Glutamatergic neuron (in vitro differentiated cells): ENCODE results near the gene ODF4. TPM values are rescaled to one million over a fixed set of nuclear protein-coding genes. Genes with fewer than 3 reads are reported as not detected.
A peak's percentile ranks its signal among the peaks of the same experiment; 100 is the strongest.

ENCODE experiments used
- DNase-seq: peaks from one replicate; pipeline ENCODE4 v3.0.0; 2022
- H3K27ac Mint-ChIP-seq: one replicate; pipeline ENCODE4 v1.8.0; 2020; ENCODE audit warnings: mild to moderate bottlenecking, mixed read lengths, inconsistent platforms; ENCODE audit not compliant: unreplicated experiment
- H3K27me3 Mint-ChIP-seq: one replicate; pipeline ENCODE4 v1.8.0; 2020; ENCODE audit warnings: mild to moderate bottlenecking, moderate library complexity, mixed read lengths, inconsistent platforms; ENCODE audit not compliant: unreplicated experiment
- H3K36me3 Mint-ChIP-seq: one replicate; pipeline ENCODE4 v1.8.0; 2020; ENCODE audit warnings: mild to moderate bottlenecking, mixed read lengths, inconsistent platforms; ENCODE audit not compliant: unreplicated experiment
- H3K4me1 Mint-ChIP-seq: one replicate; pipeline ENCODE4 v1.8.0; 2020; ENCODE audit warnings: mild to moderate bottlenecking, low read depth, mixed read lengths, inconsistent platforms; ENCODE audit not compliant: unreplicated experiment
- H3K4me3 Mint-ChIP-seq: one replicate; pipeline ENCODE4 v1.8.0; 2020; ENCODE audit warnings: mild to moderate bottlenecking, mixed read lengths, inconsistent platforms; ENCODE audit not compliant: unreplicated experiment
- H3K9me3 Mint-ChIP-seq: one replicate; pipeline ENCODE4 v1.8.0; 2020; ENCODE audit warnings: mild to moderate bottlenecking, moderate library complexity, mixed read lengths, inconsistent platforms; ENCODE audit not compliant: unreplicated experiment
- CTCF ChIP-seq: fragments of 200-600 bp; sonication (generic); IDR thresholded peaks from one replicate; pipeline ENCODE4 v1.5.0; 2021; ENCODE audit not compliant: partially characterized antibody, unreplicated experiment
- total RNA-seq: library from RNA; stranded (reverse); fragmentation: NEBNext Ultra II Directional; extraction: Animal tissue kit (Norgen Biotek cat#: 25700); gene quantifications from one replicate; pipeline ENCODE4 v1.2.1, GENCODE V29; 2021; ENCODE audit not compliant: unreplicated experiment

The ODF4 gene
- total RNA-seq, 1 donor from 2014 or later, result not detected

- H3K27me3 Mint-ChIP-seq, result peaks cover 11% of the 10 kb centered on the region
- peaks cover 11% of the 10 kb centered on the region for H3K9me3 Mint-ChIP-seq
- H3K4me3 Mint-ChIP-seq, result peak overlapping the region; percentile 0
- H3K4me1 Mint-ChIP-seq, result peaks cover 12% of the 10 kb centered on the region
- no peaks in the 10 kb centered on the region for H3K36me3 Mint-ChIP-seq
- no peak overlapping the region for H3K27ac Mint-ChIP-seq
- DNase-seq, result no peak
- no peak for TF ChIP-seq CTCF
Measured at GRCh38 chr17:8380049-8380448, 40.4 kb downstream of the ODF4 start.

- TF ChIP-seq CTCF, result no peak
- Mint-ChIP-seq H3K4me3 (peak overlapping the region; percentile 99), H3K27ac (peak overlapping the region; percentile 95), H3K9me3 (peaks cover 8% of the 10 kb centered on the region), H3K27me3 (peaks cover 8% of the 10 kb centered on the region), H3K4me1 (peaks cover 8% of the 10 kb centered on the region), H3K36me3 (no peaks in the 10 kb centered on the region)
- no peak for DNase-seq
Measured at GRCh38 chr17:8382052-8382879, 42.6 kb downstream of the ODF4 start.

GRCh38 chr17:8382880-8383142 lies 43.2 kb downstream of the ODF4 start:
- Mint-ChIP-seq H3K9me3 (peaks cover 7% of the 10 kb centered on the region), H3K27ac (peak overlapping the region; percentile 95), H3K27me3 (peaks cover 8% of the 10 kb centered on the region), H3K4me1 (peaks cover 8% of the 10 kb centered on the region), H3K4me3 (peak overlapping the region; percentile 99), H3K36me3 (no peaks in the 10 kb centered on the region)
- DNase-seq, result no peak
- no peak for TF ChIP-seq CTCF

GRCh38 chr17:8383143-8383822 lies 43.6 kb downstream of the ODF4 start, which contains the start of gene RPL26:
Gene RPL26 (minus strand): TSS chr17:8383193. CDS start chr17:8382310, 883 bp downstream.
- peak within 1 kb of the TSS; percentile 95 for H3K27ac Mint-ChIP-seq
- no peaks in the 10 kb centered on the region for H3K36me3 Mint-ChIP-seq
- DNase-seq, result peak; percentile 91
- H3K27me3 Mint-ChIP-seq, result peaks cover 8% of the 10 kb centered on the region
- TF ChIP-seq CTCF, result peak; percentile 99
- peak within 1 kb of the TSS; percentile 99 for H3K4me3 Mint-ChIP-seq
- peaks cover 8% of the 10 kb centered on the region for H3K4me1 Mint-ChIP-seq
- peaks cover 7% of the 10 kb centered on the region for H3K9me3 Mint-ChIP-seq
